Activated CD4-positive, alpha-beta T cell treated with anti-CD3 and anti-CD28 coated beads, Interleukin-2, amount 10 ng/mL, durations not matched to agents 24 days and 14 days (primary cell): Measurements from ENCODE around the gene DENND1A. TPM values are rescaled to one million over a fixed set of nuclear protein-coding genes. Genes with fewer than 3 reads are reported as not detected.

Experiments used
- DNase-seq: peaks from one replicate; pipeline ENCODE4 v3.0.0; 2022
- H3K27ac Mint-ChIP-seq: one replicate; pipeline ENCODE4 v1.8.0; 2022; ENCODE audit warnings: mild to moderate bottlenecking, mixed read lengths
- H3K27me3 Mint-ChIP-seq: one replicate; pipeline ENCODE4 v1.8.0; 2022; ENCODE audit warnings: mixed read lengths
- H3K36me3 Mint-ChIP-seq: one replicate; pipeline ENCODE4 v1.8.0; 2022; ENCODE audit warnings: low read depth, mild to moderate bottlenecking, mixed read lengths
- H3K4me1 Mint-ChIP-seq: one replicate; pipeline ENCODE4 v1.8.0; 2021; ENCODE audit warnings: mixed read lengths
- H3K4me3 Mint-ChIP-seq: one replicate; pipeline ENCODE4 v1.8.0; 2022; ENCODE audit warnings: mild to moderate bottlenecking, moderate library complexity, mixed read lengths
- H3K9me3 Mint-ChIP-seq: one replicate; pipeline ENCODE4 v1.8.0; 2021; ENCODE audit warnings: mixed read lengths
- intact Hi-C: fragments of 100-400 bp; cut with micrococcal nuclease; formaldehyde crosslinking; loops from one replicate; pipeline ENCODE4 v1.15.1; 2023
- total RNA-seq: library from RNA; stranded (reverse); gene quantifications from 2 replicates; pipeline ENCODE4 v1.2.3, GENCODE V29; 2022

DENND1A gene
- total RNA-seq, 1 donor from 2014 or later, result 25.2 TPM

- H3K27me3 Mint-ChIP-seq, result no peaks in the 10 kb centered on the region
- no peaks in the 10 kb centered on the region for H3K4me1 Mint-ChIP-seq
- DNase-seq, result no peak
- no peak overlapping the region for H3K4me3 Mint-ChIP-seq
- no peak overlapping the region for H3K27ac Mint-ChIP-seq
- H3K9me3 Mint-ChIP-seq, result no peaks in the 10 kb centered on the region
- intact Hi-C loops, result no loop called here
- no peaks in the 10 kb centered on the region for H3K36me3 Mint-ChIP-seq
These were observed 167.9 kb downstream of the DENND1A start for GRCh38 chr9:123761905-123762605.

GRCh38 chr9:123757960-123758359, 172.0 kb downstream of the DENND1A start:
- H3K27me3 Mint-ChIP-seq, result no peaks in the 10 kb centered on the region
- H3K4me3 Mint-ChIP-seq, result no peak overlapping the region
- H3K4me1 Mint-ChIP-seq, result peaks cover 5% of the 10 kb centered on the region
- H3K27ac Mint-ChIP-seq, result no peak overlapping the region
- intact Hi-C loops, result no loop called here
- DNase-seq, result no peak
- peaks cover 2% of the 10 kb centered on the region for H3K36me3 Mint-ChIP-seq
- H3K9me3 Mint-ChIP-seq, result peaks cover 3% of the 10 kb centered on the region

GRCh38 chr9:123757547-123757946, 172.4 kb downstream of the DENND1A start:
- Mint-ChIP-seq H3K4me1 (peaks cover 5% of the 10 kb centered on the region), H3K9me3 (peaks cover 3% of the 10 kb centered on the region), H3K36me3 (peaks cover 2% of the 10 kb centered on the region), H3K27me3 (no peaks in the 10 kb centered on the region), H3K4me3 (no peak overlapping the region), H3K27ac (no peak overlapping the region)
- intact Hi-C loops, result no loop called here
- no peak for DNase-seq

GRCh38 chr9:123756484-123757106, 173.3 kb downstream of the DENND1A start:
- no peak overlapping the region for H3K4me3 Mint-ChIP-seq
- peaks cover 5% of the 10 kb centered on the region for H3K4me1 Mint-ChIP-seq
- H3K27ac Mint-ChIP-seq, result no peak overlapping the region
- DNase-seq, result no peak
- peaks cover 2% of the 10 kb centered on the region for H3K36me3 Mint-ChIP-seq
- peaks cover 3% of the 10 kb centered on the region for H3K9me3 Mint-ChIP-seq
- H3K27me3 Mint-ChIP-seq, result no peaks in the 10 kb centered on the region
- intact Hi-C loops, result no loop called here

- intact Hi-C loops, result no loop called here
- DNase-seq, result no peak
- Mint-ChIP-seq H3K4me1 (peaks cover 19% of the 10 kb centered on the region), H3K27me3 (no peaks in the 10 kb centered on the region), H3K9me3 (peaks cover 3% of the 10 kb centered on the region), H3K4me3 (no peak overlapping the region), H3K36me3 (peaks cover 2% of the 10 kb centered on the region), H3K27ac (no peak overlapping the region)
These were observed 176.2 kb downstream of the DENND1A start for GRCh38 chr9:123753669-123754258.

GRCh38 chr9:123753016-123753415, 176.9 kb downstream of the DENND1A start:
- H3K27me3 Mint-ChIP-seq, result no peaks in the 10 kb centered on the region
- H3K4me1 Mint-ChIP-seq, result peaks cover 19% of the 10 kb centered on the region
- intact Hi-C loops, result no loop called here
- DNase-seq, result no peak
- peaks cover 2% of the 10 kb centered on the region for H3K36me3 Mint-ChIP-seq
- no peak overlapping the region for H3K4me3 Mint-ChIP-seq
- H3K9me3 Mint-ChIP-seq, result peaks cover 3% of the 10 kb centered on the region
- no peak overlapping the region for H3K27ac Mint-ChIP-seq

- intact Hi-C loops, result no loop called here
- H3K4me3 Mint-ChIP-seq, result no peak overlapping the region
- H3K36me3 Mint-ChIP-seq, result no peaks in the 10 kb centered on the region
- H3K4me1 Mint-ChIP-seq, result peaks cover 17% of the 10 kb centered on the region
- H3K27me3 Mint-ChIP-seq, result no peaks in the 10 kb centered on the region
- H3K9me3 Mint-ChIP-seq, result peaks cover 3% of the 10 kb centered on the region
- DNase-seq, result no peak
- no peak overlapping the region for H3K27ac Mint-ChIP-seq
These were observed 180.2 kb downstream of the DENND1A start for GRCh38 chr9:123749580-123750202.

GRCh38 chr9:123746765-123747164, 183.2 kb downstream of the DENND1A start:
- no peak overlapping the region for H3K4me3 Mint-ChIP-seq
- H3K9me3 Mint-ChIP-seq, result no peaks in the 10 kb centered on the region
- H3K27me3 Mint-ChIP-seq, result no peaks in the 10 kb centered on the region
- no peak overlapping the region for H3K27ac Mint-ChIP-seq
- intact Hi-C loops, result no loop called here
- no peaks in the 10 kb centered on the region for H3K36me3 Mint-ChIP-seq
- H3K4me1 Mint-ChIP-seq, result peaks cover 13% of the 10 kb centered on the region
- DNase-seq, result no peak

GRCh38 chr9:123745933-123746332, 184.0 kb downstream of the DENND1A start:
- H3K36me3 Mint-ChIP-seq, result no peaks in the 10 kb centered on the region
- peaks cover 13% of the 10 kb centered on the region for H3K4me1 Mint-ChIP-seq
- H3K4me3 Mint-ChIP-seq, result no peak overlapping the region
- H3K9me3 Mint-ChIP-seq, result no peaks in the 10 kb centered on the region
- no peak overlapping the region for H3K27ac Mint-ChIP-seq
- intact Hi-C loops, result no loop called here
- H3K27me3 Mint-ChIP-seq, result no peaks in the 10 kb centered on the region
- no peak for DNase-seq

- intact Hi-C loops, result no loop called here
- DNase-seq, result no peak
- Mint-ChIP-seq H3K4me1 (peaks cover 13% of the 10 kb centered on the region), H3K36me3 (no peaks in the 10 kb centered on the region), H3K27ac (no peak overlapping the region), H3K4me3 (no peak overlapping the region), H3K27me3 (no peaks in the 10 kb centered on the region), H3K9me3 (no peaks in the 10 kb centered on the region)
These were observed 184.5 kb downstream of the DENND1A start for GRCh38 chr9:123745451-123745850.

GRCh38 chr9:123743737-123744136, 186.2 kb downstream of the DENND1A start:
- no peak overlapping the region for H3K4me3 Mint-ChIP-seq
- H3K36me3 Mint-ChIP-seq, result peaks cover 2% of the 10 kb centered on the region
- no peaks in the 10 kb centered on the region for H3K4me1 Mint-ChIP-seq
- no peaks in the 10 kb centered on the region for H3K27me3 Mint-ChIP-seq
- H3K27ac Mint-ChIP-seq, result no peak overlapping the region
- no peaks in the 10 kb centered on the region for H3K9me3 Mint-ChIP-seq
- no peak for DNase-seq
- intact Hi-C loops, result no loop called here

- Mint-ChIP-seq H3K9me3 (no peaks in the 10 kb centered on the region), H3K27ac (no peak overlapping the region), H3K4me1 (no peaks in the 10 kb centered on the region), H3K36me3 (peaks cover 2% of the 10 kb centered on the region), H3K27me3 (no peaks in the 10 kb centered on the region), H3K4me3 (no peak overlapping the region)
- DNase-seq, result no peak
- intact Hi-C loops, result no loop called here
These were observed 187.7 kb downstream of the DENND1A start for GRCh38 chr9:123742009-123742767.

GRCh38 chr9:123741214-123741613, 188.7 kb downstream of the DENND1A start:
- Mint-ChIP-seq H3K4me3 (no peak overlapping the region), H3K27me3 (no peaks in the 10 kb centered on the region), H3K36me3 (peaks cover 2% of the 10 kb centered on the region), H3K9me3 (no peaks in the 10 kb centered on the region), H3K4me1 (no peaks in the 10 kb centered on the region), H3K27ac (no peak overlapping the region)
- intact Hi-C loops, result no loop called here
- DNase-seq, result no peak
